Measurements from ENCODE around the gene UTP25. TPM values are rescaled to one million over a fixed set of nuclear protein-coding genes. Genes with fewer than 3 reads are reported as not detected.
"Not testable (repeated sequence)": the region's sequence is repeated elsewhere in the genome, so short reads cannot be mapped to it uniquely, and the experiment has no call there.

Gene UTP25
- total RNA-seq, 1 experiment from 2014 or later, result 7.4 TPM

GRCh38 chr1:209882942-209883340 lies 55.2 kb downstream of the UTP25 start:
- no peak for DNase-seq (ENCODE audit: low read depth)
- in situ Hi-C loops (cut with HindIII; ENCODE audit: low pct_unique_long_range_greater_than_20kb, low sequenced_read_pairs), result no loop called here

GRCh38 chr1:209883341-209883971 lies 55.7 kb downstream of the UTP25 start:
- peak; percentile 93 for DNase-seq (ENCODE audit: low read depth)
- in situ Hi-C loops (cut with HindIII; ENCODE audit: low pct_unique_long_range_greater_than_20kb, low sequenced_read_pairs), result no loop called here

- in situ Hi-C loops (cut with HindIII; ENCODE audit: low pct_unique_long_range_greater_than_20kb, low sequenced_read_pairs), result no loop called here
- DNase-seq (ENCODE audit: low read depth), result no peak
These were observed 56.5 kb downstream of the UTP25 start for GRCh38 chr1:209884249-209884648.

- in situ Hi-C loops (cut with HindIII; ENCODE audit: low pct_unique_long_range_greater_than_20kb, low sequenced_read_pairs), result no loop called here
- peak; percentile 93 for DNase-seq (ENCODE audit: low read depth)
These were observed 56.9 kb downstream of the UTP25 start for GRCh38 chr1:209884665-209885117.

- DNase-seq (ENCODE audit: low read depth), result no peak
- in situ Hi-C loops (cut with HindIII; ENCODE audit: low pct_unique_long_range_greater_than_20kb, low sequenced_read_pairs), result no loop called here
These were observed 57.8 kb downstream of the UTP25 start for GRCh38 chr1:209885403-209886218.

GRCh38 chr1:209886219-209886536 lies 58.4 kb downstream of the UTP25 start:
- in situ Hi-C loops (cut with HindIII; ENCODE audit: low pct_unique_long_range_greater_than_20kb, low sequenced_read_pairs), result no loop called here
- DNase-seq (ENCODE audit: low read depth), result no peak

GRCh38 chr1:209888291-209889076 lies 60.7 kb downstream of the UTP25 start:
- in situ Hi-C loops (cut with HindIII; ENCODE audit: low pct_unique_long_range_greater_than_20kb, low sequenced_read_pairs), result not testable (repeated sequence)

GRCh38 chr1:209889077-209889418 lies 61.3 kb downstream of the UTP25 start:
- in situ Hi-C loops (cut with HindIII; ENCODE audit: low pct_unique_long_range_greater_than_20kb, low sequenced_read_pairs), result no loop called here
- DNase-seq (ENCODE audit: low read depth), result no peak

More at GRCh38 chr1:209888291-209889076, 60.7 kb downstream of the UTP25 start:
- not testable (repeated sequence) for DNase-seq (ENCODE audit: low read depth)

GRCh38 chr1:209890641-209891330 lies 63.0 kb downstream of the UTP25 start:
- DNase-seq (ENCODE audit: low read depth), result no peak
- in situ Hi-C loops (cut with HindIII; ENCODE audit: low pct_unique_long_range_greater_than_20kb, low sequenced_read_pairs), result no loop called here

- DNase-seq (ENCODE audit: low read depth), result no peak
- in situ Hi-C loops (cut with HindIII; ENCODE audit: low pct_unique_long_range_greater_than_20kb, low sequenced_read_pairs), result no loop called here
These were observed 66.0 kb downstream of the UTP25 start for GRCh38 chr1:209893751-209894150.

GRCh38 chr1:209895709-209896108 lies 67.9 kb downstream of the UTP25 start:
- in situ Hi-C loops (cut with HindIII; ENCODE audit: low pct_unique_long_range_greater_than_20kb, low sequenced_read_pairs), result no loop called here
- peak; percentile 72 for DNase-seq (ENCODE audit: low read depth)

GRCh38 chr1:209896346-209896745 lies 68.6 kb downstream of the UTP25 start:
- no peak for DNase-seq (ENCODE audit: low read depth)
- in situ Hi-C loops (cut with HindIII; ENCODE audit: low pct_unique_long_range_greater_than_20kb, low sequenced_read_pairs), result no loop called here

GRCh38 chr1:209898271-209898670 lies 70.5 kb downstream of the UTP25 start:
- in situ Hi-C loops (cut with HindIII; ENCODE audit: low pct_unique_long_range_greater_than_20kb, low sequenced_read_pairs); DNase-seq (ENCODE audit: low read depth): not testable (repeated sequence)

- in situ Hi-C loops (cut with HindIII; ENCODE audit: low pct_unique_long_range_greater_than_20kb, low sequenced_read_pairs); DNase-seq (ENCODE audit: low read depth): not testable (repeated sequence)
These were observed 71.1 kb downstream of the UTP25 start for GRCh38 chr1:209898851-209899250.

- DNase-seq (ENCODE audit: low read depth), result no peak
- in situ Hi-C loops (cut with HindIII; ENCODE audit: low pct_unique_long_range_greater_than_20kb, low sequenced_read_pairs), result no loop called here
These were observed 72.2 kb downstream of the UTP25 start for GRCh38 chr1:209899948-209900347.

GRCh38 chr1:209900734-209901133 lies 73.0 kb downstream of the UTP25 start:
- DNase-seq (ENCODE audit: low read depth), result no peak
- in situ Hi-C loops (cut with HindIII; ENCODE audit: low pct_unique_long_range_greater_than_20kb, low sequenced_read_pairs), result no loop called here

- in situ Hi-C loops (cut with HindIII; ENCODE audit: low pct_unique_long_range_greater_than_20kb, low sequenced_read_pairs), result no loop called here
- DNase-seq (ENCODE audit: low read depth), result no peak
These were observed 73.4 kb downstream of the UTP25 start for GRCh38 chr1:209901211-209901610.

- in situ Hi-C loops (cut with HindIII; ENCODE audit: low pct_unique_long_range_greater_than_20kb, low sequenced_read_pairs); DNase-seq (ENCODE audit: low read depth): not testable (repeated sequence)
These were observed 77.0 kb downstream of the UTP25 start for GRCh38 chr1:209904774-209905173.
